Forelimb muscle (tissue), 1 donor: Measurements from ENCODE around the gene RXRA. TPM values are rescaled to one million over a fixed set of nuclear protein-coding genes. Genes with fewer than 3 reads are reported as not detected.

Experiments used
- DNase-seq: peaks from one replicate; pipeline ENCODE4 v3.0.0-alpha.2; 2013; ENCODE audit warnings: low read depth
- polyA plus RNA-seq: library from polyadenylated mRNA; unstranded; fragments of 120-200 nt; gene quantifications from one replicate; pipeline ENCODE4 v1.2.1, GENCODE V29; 2013; ENCODE audit not compliant: insufficient read length

Gene RXRA
- polyA plus RNA-seq, 1 donor: 28.9 TPM

- no peak for DNase-seq
These were observed 104.8 kb downstream of the RXRA start for GRCh38 chr9:134431095-134431494.

GRCh38 chr9:134431626-134432025, 105.4 kb downstream of the RXRA start:
- no peak for DNase-seq

- DNase-seq: no peak
These were observed 106.2 kb downstream of the RXRA start for GRCh38 chr9:134432471-134432870.

GRCh38 chr9:134433101-134433500, 106.8 kb downstream of the RXRA start:
- no peak for DNase-seq

GRCh38 chr9:134433909-134434882, 107.9 kb downstream of the RXRA start:
- no peak for DNase-seq

- peak; percentile 96 for DNase-seq
These were observed 108.7 kb downstream of the RXRA start for GRCh38 chr9:134434894-134435506.

GRCh38 chr9:134435550-134436378, 109.5 kb downstream of the RXRA start:
- no peak for DNase-seq

- no peak for DNase-seq
These were observed 110.1 kb downstream of the RXRA start for GRCh38 chr9:134436379-134436762.

GRCh38 chr9:134436911-134437310, 110.7 kb downstream of the RXRA start:
- DNase-seq: no peak

GRCh38 chr9:134437403-134438194, 111.3 kb downstream of the RXRA start:
- DNase-seq: no peak

GRCh38 chr9:134438195-134438788, 112.0 kb downstream of the RXRA start:
- no peak for DNase-seq

- no peak for DNase-seq
These were observed 113.1 kb downstream of the RXRA start for GRCh38 chr9:134439368-134439784.

- no peak for DNase-seq
These were observed 114.5 kb downstream of the RXRA start for GRCh38 chr9:134440636-134441226.

- DNase-seq: no peak
These were observed 115.2 kb downstream of the RXRA start for GRCh38 chr9:134441227-134442084.

GRCh38 chr9:134442085-134442474, 115.8 kb downstream of the RXRA start:
- no peak for DNase-seq

GRCh38 chr9:134442486-134443173, 116.4 kb downstream of the RXRA start:
- no peak for DNase-seq

- no peak for DNase-seq
These were observed 117.2 kb downstream of the RXRA start for GRCh38 chr9:134443174-134444037.

GRCh38 chr9:134444038-134444315, 117.7 kb downstream of the RXRA start:
- DNase-seq: no peak
